ENCODE measurements around the gene RPL11.

RPL11 gene

GRCh38 chr1:23695667-23696066, 4.1 kb downstream of the RPL11 start:
- no peak for DNase-seq (ENCODE audit: low read depth)
- TF ChIP-seq CTCF (conservative IDR thresholded peaks at IDR 0.05; ENCODE audit: control insufficient read depth, insufficient read depth, low read depth, low read length) = no peak
- H3K4me3 ChIP-seq (ENCODE audit: control insufficient read depth, low read depth, low read length) = peak overlapping the region; percentile 4

- no peak overlapping the region for H3K4me3 ChIP-seq (ENCODE audit: control insufficient read depth, low read depth, low read length)
- peak; percentile 51 for DNase-seq (ENCODE audit: low read depth)
- no peak for TF ChIP-seq CTCF (conservative IDR thresholded peaks at IDR 0.05; ENCODE audit: control insufficient read depth, insufficient read depth, low read depth, low read length)
These were observed 4.9 kb downstream of the RPL11 start for GRCh38 chr1:23696335-23696989.

- DNase-seq (ENCODE audit: low read depth) = no peak
- no peak overlapping the region for H3K4me3 ChIP-seq (ENCODE audit: control insufficient read depth, low read depth, low read length)
- TF ChIP-seq CTCF (conservative IDR thresholded peaks at IDR 0.05; ENCODE audit: control insufficient read depth, insufficient read depth, low read depth, low read length) = no peak
These were observed 6.9 kb downstream of the RPL11 start for GRCh38 chr1:23698466-23698865.

GRCh38 chr1:23699280-23700179, 7.9 kb downstream of the RPL11 start:
- H3K4me3 ChIP-seq (ENCODE audit: control insufficient read depth, low read depth, low read length) = no peak overlapping the region
- TF ChIP-seq CTCF (conservative IDR thresholded peaks at IDR 0.05; ENCODE audit: control insufficient read depth, insufficient read depth, low read depth, low read length) = no peak
- peak; percentile 47 for DNase-seq (ENCODE audit: low read depth)

- no peak overlapping the region for H3K4me3 ChIP-seq (ENCODE audit: control insufficient read depth, low read depth, low read length)
- DNase-seq (ENCODE audit: low read depth) = no peak
- no peak for TF ChIP-seq CTCF (conservative IDR thresholded peaks at IDR 0.05; ENCODE audit: control insufficient read depth, insufficient read depth, low read depth, low read length)
These were observed 9.7 kb downstream of the RPL11 start for GRCh38 chr1:23701310-23701709.

- H3K4me3 ChIP-seq (ENCODE audit: control insufficient read depth, low read depth, low read length) = no peak overlapping the region
- no peak for TF ChIP-seq CTCF (conservative IDR thresholded peaks at IDR 0.05; ENCODE audit: control insufficient read depth, insufficient read depth, low read depth, low read length)
- peak; percentile 40 for DNase-seq (ENCODE audit: low read depth)
These were observed 10.4 kb downstream of the RPL11 start for GRCh38 chr1:23701996-23702395.

All from fibroblast of mammary gland (primary cell).